ENCODE measurements around the gene ZNF57. TPM values are rescaled to one million over a fixed set of nuclear protein-coding genes. Genes with fewer than 3 reads are reported as not detected.

Gene ZNF57
- total and polyA plus RNA-seq, 2 of the 13 experiments (the other 11 are each of a cell fraction or from before 2014, with no cell fraction given) = 6.6 to 17.5 TPM

- TF ChIP-seq ZNF280D (CRISPR knock-in tag; IDR thresholded peaks at IDR 0.05) (no peak), ZBTB2 (CRISPR knock-in tag; IDR thresholded peaks at IDR 0.05; ENCODE audit: low read depth) (no peak), EP300 (IDR thresholded peaks at IDR 0.05; ENCODE audit: low read depth in 2 of 2, low read length in 2 of 2) (no peak), EP300 (CRISPR knock-in tag; IDR thresholded peaks at IDR 0.05; ENCODE audit: borderline replicate concordance) (no peak), ZBTB25 (CRISPR knock-in tag; IDR thresholded peaks at IDR 0.05) (peak; percentile 29; the same call in 1 of the 2 replicates), U2AF2 (IDR thresholded peaks at IDR 0.05; ENCODE audit: low read depth, low read length) (no peak), HNRNPUL1 (IDR thresholded peaks at IDR 0.05; ENCODE audit: low read depth, low read length) (no peak), ONECUT2 (CRISPR knock-in tag; IDR thresholded peaks at IDR 0.05) (no peak), BRD4 (CRISPR knock-in tag; IDR thresholded peaks at IDR 0.05) (no peak), ZNF121 (CRISPR knock-in tag; IDR thresholded peaks at IDR 0.05) (no peak), SP1 (IDR thresholded peaks at IDR 0.05) (no peak), SP1 (CRISPR knock-in tag; IDR thresholded peaks at IDR 0.05) (no peak), ZNF558 (CRISPR knock-in tag; IDR thresholded peaks at IDR 0.05; ENCODE audit: borderline replicate concordance) (no peak), ZBTB10 (CRISPR knock-in tag; IDR thresholded peaks at IDR 0.05; ENCODE audit: borderline replicate concordance) (no peak), ZNF687 (CRISPR knock-in tag; IDR thresholded peaks at IDR 0.05) (peak; percentile 50), ASH2L (IDR thresholded peaks at IDR 0.05; ENCODE audit: insufficient read length, low read depth, low read length) (peak; percentile 32), XRCC5 (optimal IDR thresholded peaks at IDR 0.05; ENCODE audit: low read length) (peak; percentile 25)
These were observed 42.4 kb downstream of the ZNF57 start (continued) for GRCh38 chr19:2942928-2943640.
